Spleen (tissue), 11 donors: ENCODE results near the gene RGS6. TPM values are rescaled to one million over a fixed set of nuclear protein-coding genes. Genes with fewer than 3 reads are reported as not detected.
A peak's percentile ranks its signal among the peaks of the same experiment; 100 is the strongest.

Experiments used
- DNase-seq: peaks from one replicate; pipeline ENCODE4 v3.0.0-alpha.2; 2020
- H3K27ac ChIP-seq, 8 donors: fragments of 200-600 bp; sonication (generic) in 7 of 8; 1 replicate in 4 of 8; 2 replicates in 4 of 8; pipeline versions ENCODE4 v1.5.0 to v1.8.0; 2016 to 2021; ENCODE audit warnings: inconsistent platforms in 4 of 8, mild to moderate bottlenecking in 4 of 8, moderate library complexity in 1 of 8
- H3K27me3 ChIP-seq, 7 donors: fragments of 200-600 bp; sonication (generic) in 6 of 7; replicated peaks in 1 of 7; 1 replicate in 4 of 7; 2 replicates in 3 of 7; pipeline versions ENCODE4 v1.5.0 to v1.8.0; 2016 to 2021; ENCODE audit warnings: inconsistent platforms in 3 of 7, mild to moderate bottlenecking in 1 of 7
- H3K36me3 ChIP-seq, 6 donors: fragments of 200-600 bp; sonication (generic) in 5 of 6; 1 replicate in 4 of 6; 2 replicates in 2 of 6; pipeline versions ENCODE4 v1.5.0 to v1.8.0; 2016 to 2021; ENCODE audit warnings: inconsistent platforms in 2 of 6
- H3K4me1 ChIP-seq, 6 donors: fragments of 200-600 bp; sonication (generic) in 5 of 6; 1 replicate in 3 of 6; 2 replicates in 3 of 6; pipeline versions ENCODE4 v1.5.0 to v1.8.0; 2016 to 2021; ENCODE audit warnings: inconsistent platforms in 3 of 6
- H3K4me3 ChIP-seq, 8 donors: fragments of 200-600 bp; sonication (generic) in 7 of 8; 1 replicate in 4 of 8; 2 replicates in 4 of 8; pipeline versions ENCODE4 v1.5.0 to v1.8.0; 2016 to 2021; ENCODE audit warnings: inconsistent platforms in 4 of 8, mild to moderate bottlenecking in 4 of 8, moderate library complexity in 2 of 8
- H3K9me3 ChIP-seq, 8 donors: fragments of 200-600 bp; sonication (generic) in 7 of 8; 1 replicate in 4 of 8; 2 replicates in 4 of 8; pipeline versions ENCODE4 v1.5.0 to v1.8.0; 2016 to 2021; ENCODE audit warnings: inconsistent platforms in 4 of 8
- POLR2A ChIP-seq, 3 donors: fragments of 450-650 bp; IDR thresholded peaks; one replicate each; pipeline ENCODE4 v1.5.1; 2017; ENCODE audit warnings: antibody characterized with exemption in 3 of 3, mild to moderate bottlenecking in 1 of 3
- POLR2AphosphoS5 ChIP-seq, 3 donors: sonication (generic); formaldehyde crosslinking; IDR thresholded peaks; one replicate each; pipeline ENCODE4 v1.5.1; 2017; ENCODE audit warnings: antibody characterized with exemption in 3 of 3
- WGBS, 5 donors: extraction: QIAGEN DNeasy Blood & Tissue Kit in 3 of 5; methylation state at CpG; one replicate each; pipeline versions ENCODE4 v1.1.5 to v1.1.7; 2013 to 2018; 5-methylcytosine and 5-hydroxymethylcytosine counted together
- intact Hi-C: fragments of 100-400 bp; cut with DNase I; formaldehyde crosslinking; loops from one replicate; pipeline ENCODE4 v1.15.0; 2023; ENCODE audit warnings: low total_unique reads
- polyA plus RNA-seq, 3 donors: library from polyadenylated mRNA; stranded (reverse); fragments of 200-250 nt; gene quantifications; one replicate each; pipeline ENCODE4 v1.2.1, GENCODE V29; 2013
- total RNA-seq, 7 donors: library from RNA; depleted of rRNA in 3 of 7; stranded (reverse); fragments of >200 nt in 3 of 7; fragmentation: NEBNext Ultra II Directional in 4 of 7; extraction: Animal tissue kit (Norgen Biotek cat#: 25700) in 4 of 7; gene quantifications; one replicate each; pipeline versions ENCODE4 v1.1.0 to v1.2.1, GENCODE V29; 2016 to 2021
- TF ChIP-seq, protein P1 (sequence below), 11 experiments: fragments of 200-600 bp in 7 of 11; fragments of 450-650 bp in 4 of 11; sonication (generic) in 4 of 11; IDR thresholded peaks in 8 of 11; conservative IDR thresholded peaks in 3 of 11; 1 replicate in 7 of 11; 2 replicates in 4 of 11; pipeline versions ENCODE4 v1.4.0 to v1.8.0; 2016 to 2021; ENCODE audit warnings: antibody characterized with exemption in 11 of 11, inconsistent platforms in 4 of 11, mild to moderate bottlenecking in 1 of 11
- donor health status: healthy with polysubstance abuse.
- donor health status: DM: no; HTN: no; CAD: no; lungs with moderate emphysema.
- donor health status: DM: no; HTN: no; CAD: no.
- donor health status: Bipolar disorder and iron deficiency.
- donor health status: healthy.
- donor health status: DM: no; HTN: no; CAD: no.
- donor health status: DM: yes; HTN: yes; CAD: no.

Gene RGS6
- total and polyA plus RNA-seq, 10 donors = 0.20 to 8.1 (median 2.3) TPM

DNA sequence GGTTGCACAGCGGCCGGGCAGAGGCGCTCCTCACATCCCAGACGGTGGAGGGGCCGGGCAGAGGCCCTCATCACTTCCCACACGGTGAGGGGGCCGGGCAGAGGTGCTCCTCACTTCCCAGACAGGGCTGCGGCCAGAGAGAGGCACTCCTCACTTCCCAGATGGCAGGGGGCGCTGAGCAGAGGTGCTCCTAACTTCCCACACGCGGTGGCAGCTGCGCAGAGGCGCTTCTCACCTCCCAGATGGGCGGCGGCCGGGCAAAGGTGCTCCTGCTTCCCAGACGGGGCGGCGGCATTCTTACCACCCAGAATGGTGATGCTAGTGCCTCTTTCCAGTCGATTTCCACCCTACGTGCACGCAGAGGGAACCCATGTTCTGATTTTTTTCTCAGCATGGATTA is 304.4 kb downstream of the RGS6 start:
- Histone ChIP-seq H3K27me3 (no peaks in the 10 kb centered on the region), H3K4me1 (no peaks in the 10 kb centered on the region), H3K27ac (no peak overlapping the region), H3K36me3 (no peaks in the 10 kb centered on the region), H3K4me3 (no peak overlapping the region), H3K9me3 (no peaks in the 10 kb centered on the region)
- WGBS, 5 donors = 85 to 88% (median 86%) methylated on average over 21 to 22 of the region's 22 CpGs
- DNase-seq = no peak
- TF ChIP-seq, protein P1, sequence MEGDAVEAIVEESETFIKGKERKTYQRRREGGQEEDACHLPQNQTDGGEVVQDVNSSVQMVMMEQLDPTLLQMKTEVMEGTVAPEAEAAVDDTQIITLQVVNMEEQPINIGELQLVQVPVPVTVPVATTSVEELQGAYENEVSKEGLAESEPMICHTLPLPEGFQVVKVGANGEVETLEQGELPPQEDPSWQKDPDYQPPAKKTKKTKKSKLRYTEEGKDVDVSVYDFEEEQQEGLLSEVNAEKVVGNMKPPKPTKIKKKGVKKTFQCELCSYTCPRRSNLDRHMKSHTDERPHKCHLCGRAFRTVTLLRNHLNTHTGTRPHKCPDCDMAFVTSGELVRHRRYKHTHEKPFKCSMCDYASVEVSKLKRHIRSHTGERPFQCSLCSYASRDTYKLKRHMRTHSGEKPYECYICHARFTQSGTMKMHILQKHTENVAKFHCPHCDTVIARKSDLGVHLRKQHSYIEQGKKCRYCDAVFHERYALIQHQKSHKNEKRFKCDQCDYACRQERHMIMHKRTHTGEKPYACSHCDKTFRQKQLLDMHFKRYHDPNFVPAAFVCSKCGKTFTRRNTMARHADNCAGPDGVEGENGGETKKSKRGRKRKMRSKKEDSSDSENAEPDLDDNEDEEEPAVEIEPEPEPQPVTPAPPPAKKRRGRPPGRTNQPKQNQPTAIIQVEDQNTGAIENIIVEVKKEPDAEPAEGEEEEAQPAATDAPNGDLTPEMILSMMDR (IDR thresholded peaks at IDR 0.05 in 8 of 11, conservative IDR thresholded peaks at IDR 0.05 in 3 of 11) = no peak
- TF ChIP-seq POLR2AphosphoS5 (IDR thresholded peaks at IDR 0.05) = no peak
- TF ChIP-seq POLR2A (IDR thresholded peaks at IDR 0.05) = no peak
- intact Hi-C loops = no loop called here

DNA sequence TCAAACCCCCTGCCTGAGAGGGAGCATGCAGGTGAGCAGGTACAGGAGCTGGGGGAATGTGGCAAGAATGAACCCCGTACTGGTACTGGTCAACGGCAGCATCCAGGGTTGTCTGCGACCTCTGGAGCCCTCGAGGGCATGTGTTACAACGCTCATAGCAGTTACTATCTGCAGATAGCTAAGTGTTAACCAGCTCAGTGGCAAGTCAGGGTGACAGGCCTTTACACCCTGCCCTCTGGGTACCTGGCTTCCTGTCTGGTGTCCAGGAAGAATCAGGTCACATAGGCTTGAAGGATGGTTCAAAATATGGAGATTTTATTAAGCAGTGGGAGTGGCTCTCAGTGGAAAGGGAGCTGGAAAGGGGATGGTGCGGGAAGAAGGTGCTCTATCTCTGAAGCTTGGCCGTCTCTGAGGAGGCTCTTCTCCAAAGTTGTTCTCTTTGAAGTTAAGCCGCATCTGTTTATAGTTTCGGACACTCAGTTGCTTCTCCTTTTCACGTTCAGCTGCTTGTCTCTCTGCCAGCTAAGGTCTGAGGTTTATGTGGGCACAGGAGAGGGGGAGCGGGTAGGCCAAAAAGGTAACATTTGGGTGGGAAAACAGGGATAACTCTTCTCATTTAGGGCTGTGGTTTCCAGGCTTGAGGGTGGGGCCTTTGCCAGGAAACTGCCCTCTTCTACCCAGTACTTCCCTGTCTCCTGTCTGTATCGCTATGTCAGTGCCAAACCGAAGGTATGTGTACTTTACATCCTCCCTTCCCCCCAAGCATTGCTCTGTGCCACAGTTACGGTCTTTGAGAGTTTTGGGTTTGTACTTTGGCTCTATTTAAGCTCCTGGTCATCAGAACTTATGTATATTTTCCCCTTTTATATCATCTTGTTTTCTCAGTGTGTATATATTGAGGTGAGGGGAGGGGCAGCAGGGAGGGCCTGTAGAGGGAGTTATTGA is 305.8 kb downstream of the RGS6 start:
- Histone ChIP-seq H3K27ac (peak overlapping the region in 2 of 8 donors; percentile 17 to 27), H3K27me3 (no peaks in the 10 kb centered on the region), H3K36me3 (no peaks in the 10 kb centered on the region), H3K4me1 (no peaks in the 10 kb centered on the region), H3K9me3 (no peaks in the 10 kb centered on the region), H3K4me3 (no peak overlapping the region)
- intact Hi-C loops = no loop called here
- TF ChIP-seq POLR2AphosphoS5 (IDR thresholded peaks at IDR 0.05) (no peak), POLR2A (IDR thresholded peaks at IDR 0.05) (no peak)
- TF ChIP-seq, protein P1 (IDR thresholded peaks at IDR 0.05 in 8 of 11, conservative IDR thresholded peaks at IDR 0.05 in 3 of 11) = no peak
- no peak for DNase-seq
- WGBS, 5 donors = 49 to 69% (median 57%) methylated on average over 14 of the region's 14 CpGs

DNA sequence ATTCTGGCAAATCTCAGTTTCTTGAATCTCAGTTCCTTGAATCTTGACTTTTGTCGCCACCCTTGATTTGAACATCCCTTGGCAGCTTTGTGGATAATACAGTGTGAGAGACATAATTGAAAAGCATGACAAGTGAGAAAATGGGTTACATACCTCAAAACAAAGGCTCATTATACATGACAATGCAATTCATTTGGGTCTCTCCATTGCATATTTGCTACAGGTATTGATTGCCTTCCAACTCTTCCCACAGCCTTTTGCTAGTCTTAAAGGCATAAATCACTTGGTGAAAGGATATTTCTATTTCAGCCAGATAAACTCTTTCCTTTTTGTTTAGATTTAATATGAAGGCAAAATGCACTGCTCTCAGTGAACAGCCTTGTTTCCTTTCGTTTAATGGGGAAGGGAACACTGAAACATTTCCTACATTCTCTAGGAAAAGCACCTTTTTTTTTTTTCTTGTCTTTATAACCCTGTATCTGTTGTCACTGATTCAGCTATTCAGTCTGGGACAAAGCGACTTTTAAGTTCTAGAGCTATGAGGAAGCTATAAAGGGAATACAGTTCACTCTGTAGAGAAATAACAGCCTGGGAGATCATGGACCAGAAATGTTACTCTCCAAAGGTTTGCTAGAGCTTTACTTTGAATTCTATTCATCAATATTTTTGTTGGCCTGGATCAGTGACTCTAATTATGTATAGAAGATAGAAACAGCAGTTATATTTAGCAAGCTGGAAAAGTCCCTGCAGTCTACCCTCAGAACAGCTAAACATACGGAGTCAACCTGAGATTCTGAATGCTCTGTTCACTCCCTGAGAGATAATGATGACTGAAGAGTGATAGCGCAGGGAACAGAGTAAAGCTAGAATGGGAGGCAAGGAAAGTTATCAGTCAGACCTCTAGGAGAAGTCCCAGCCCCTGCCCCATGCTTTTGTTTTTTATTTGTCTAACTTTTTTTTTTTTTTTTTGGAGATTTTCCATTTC is 311.4 kb downstream of the RGS6 start:
- Histone ChIP-seq H3K27ac (no peak overlapping the region), H3K4me1 (no peaks in the 10 kb centered on the region), H3K4me3 (no peak overlapping the region), H3K36me3 (no peaks in the 10 kb centered on the region), H3K27me3 (no peaks in the 10 kb centered on the region), H3K9me3 (peaks cover 0 to 14% (median 5%) of the 10 kb centered on the region in 8 donors)
- WGBS, 5 donors = 79 to 90% (median 88%) methylated on average over 5 of the region's 5 CpGs
- TF ChIP-seq POLR2AphosphoS5 (IDR thresholded peaks at IDR 0.05) (no peak), POLR2A (IDR thresholded peaks at IDR 0.05) (no peak)
- TF ChIP-seq, protein P1 (IDR thresholded peaks at IDR 0.05 in 8 of 11, conservative IDR thresholded peaks at IDR 0.05 in 3 of 11) = no peak
- intact Hi-C loops = no loop called here
- no peak for DNase-seq
